HG02610 (cell line): ENCODE data around the gene ABTB2.
A peak's percentile ranks its signal among the peaks of the same experiment; 100 is the strongest.

Experiments used
- ATAC-seq: cut with Tn5 transposase; IDR thresholded peaks from one replicate; pipeline ENCODE4 v1.9.1; 2021; ENCODE audit warnings: mild to moderate bottlenecking, moderate library complexity; ENCODE audit not compliant: unreplicated experiment

ABTB2 gene

GRCh38 chr11:34317666-34318065 is 40.1 kb downstream of the ABTB2 start:
- no peak for ATAC-seq

DNA sequence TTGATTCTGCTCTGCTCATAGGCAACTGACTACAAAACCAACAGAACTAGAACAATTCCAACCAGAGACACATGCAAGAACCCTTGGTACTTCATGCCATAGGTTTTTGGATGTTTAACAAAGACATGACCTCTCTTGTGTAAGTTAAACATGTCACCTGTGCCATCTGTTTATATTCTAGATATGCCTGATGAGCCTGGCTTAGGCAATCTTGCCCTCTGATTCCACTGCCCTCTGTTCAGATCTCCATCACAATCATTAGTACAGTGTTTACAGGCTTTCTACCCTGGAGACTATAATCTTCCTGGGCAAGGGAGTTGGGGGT is 40.8 kb downstream of the ABTB2 start:
- no peak for ATAC-seq

GRCh38 chr11:34316347-34317035 is 41.3 kb downstream of the ABTB2 start:
- ATAC-seq, result peak; percentile 41

DNA sequence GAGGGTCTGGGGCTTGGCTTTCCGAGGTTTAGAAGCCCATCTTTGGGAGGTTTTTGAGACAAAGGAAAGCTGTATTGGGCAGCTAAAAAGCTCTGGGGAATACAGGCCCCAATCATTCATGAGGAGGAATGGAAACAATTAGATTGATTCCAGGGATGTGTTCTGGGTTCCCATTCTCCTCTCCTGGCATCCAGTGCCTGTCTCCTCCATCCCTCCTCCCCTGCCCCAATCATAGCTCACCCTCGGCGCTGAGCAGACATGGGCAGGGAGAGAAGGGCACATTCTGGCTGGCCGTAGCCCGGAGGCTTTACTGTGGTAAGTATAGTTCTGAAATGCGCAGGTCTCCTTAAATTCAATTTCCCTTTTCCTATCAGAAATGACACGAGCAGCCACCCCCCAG is 42.4 kb downstream of the ABTB2 start:
- ATAC-seq, result no peak

GRCh38 chr11:34314936-34315335 is 42.9 kb downstream of the ABTB2 start:
- ATAC-seq, result no peak

DNA sequence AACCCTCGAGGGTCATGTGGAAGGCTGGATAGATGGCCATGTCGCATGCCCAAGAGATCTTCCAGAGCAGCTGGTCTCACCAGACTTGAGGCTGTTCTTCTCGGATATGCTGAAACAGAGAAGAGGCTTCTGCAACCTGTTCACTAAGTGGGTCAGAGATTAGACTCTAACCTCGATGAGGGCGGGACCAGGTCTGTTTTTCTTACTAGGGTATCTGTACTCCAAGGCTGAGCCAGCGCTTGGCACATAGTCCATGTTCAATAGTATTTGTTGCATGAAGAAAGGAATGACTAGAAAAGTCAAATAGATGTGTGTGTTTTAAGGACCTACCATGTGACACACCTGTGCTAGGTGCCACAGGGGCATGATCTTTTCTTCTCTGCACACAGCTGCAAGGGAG is 43.6 kb downstream of the ABTB2 start:
- ATAC-seq, result no peak

DNA sequence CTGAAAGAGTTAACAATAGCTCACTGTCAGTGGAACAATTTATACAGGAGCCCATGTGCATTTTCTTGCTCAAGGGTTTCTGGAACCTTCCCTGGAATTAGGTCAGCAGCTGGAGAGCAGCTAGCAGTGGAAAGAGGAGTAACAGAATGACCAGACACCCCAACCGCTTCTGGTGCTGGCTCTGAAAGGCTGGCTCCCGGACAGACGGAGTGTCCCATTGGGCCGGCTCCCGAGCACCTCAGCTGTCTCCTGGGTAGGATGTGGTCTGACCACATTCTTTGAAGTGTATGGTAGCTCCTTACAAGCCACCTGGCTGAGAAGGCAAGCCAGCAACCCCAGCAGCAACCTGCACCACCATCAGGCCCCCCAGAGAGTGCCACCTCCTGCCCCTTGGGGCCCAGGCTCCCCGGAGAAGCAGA is 44.7 kb downstream of the ABTB2 start:
- ATAC-seq, result peak; percentile 89

- ATAC-seq, result no peak
Measured at GRCh38 chr11:34311126-34311525, 46.7 kb downstream of the ABTB2 start.

DNA sequence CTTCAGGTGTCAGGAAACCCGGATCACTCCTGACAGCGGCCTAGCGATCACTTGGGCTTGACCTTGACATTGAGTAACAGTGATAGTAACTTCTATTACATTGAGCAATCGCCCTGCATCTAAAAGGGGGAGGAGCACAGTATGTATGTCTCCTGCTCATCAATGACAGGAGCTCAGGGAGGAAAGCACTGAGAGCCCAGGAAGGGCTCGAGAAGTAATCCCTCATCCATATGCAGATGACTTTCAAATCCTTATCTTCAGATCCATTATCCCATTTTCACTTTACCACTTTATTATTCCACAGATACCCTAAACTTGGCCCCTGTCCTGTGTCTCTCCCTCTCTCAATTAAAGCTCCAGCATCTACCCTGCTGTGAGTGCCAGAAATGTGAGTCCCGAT is 47.8 kb downstream of the ABTB2 start:
- ATAC-seq, result no peak

GRCh38 chr11:34308913-34309585 is 48.8 kb downstream of the ABTB2 start:
- no peak for ATAC-seq

- ATAC-seq, result no peak
Measured at GRCh38 chr11:34308049-34308912, 49.5 kb downstream of the ABTB2 start.

DNA sequence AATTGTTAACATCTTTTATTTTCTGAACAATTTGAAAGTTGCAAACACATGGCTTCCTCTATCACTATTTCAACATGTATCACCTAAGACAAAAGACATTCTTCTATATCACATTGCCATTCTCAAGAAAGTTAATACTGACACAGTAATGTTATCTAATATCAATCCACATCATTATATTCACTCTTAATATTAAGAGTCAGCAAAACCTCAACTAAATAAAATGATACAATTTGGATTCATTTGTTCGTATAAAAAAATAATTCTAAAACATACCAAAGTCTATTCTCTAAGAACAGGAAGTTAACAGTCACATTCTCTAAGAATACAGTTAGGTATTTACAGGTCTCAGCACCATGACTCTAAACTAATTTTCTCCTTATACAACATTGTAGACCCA is 52.0 kb downstream of the ABTB2 start:
- ATAC-seq, result no peak

DNA sequence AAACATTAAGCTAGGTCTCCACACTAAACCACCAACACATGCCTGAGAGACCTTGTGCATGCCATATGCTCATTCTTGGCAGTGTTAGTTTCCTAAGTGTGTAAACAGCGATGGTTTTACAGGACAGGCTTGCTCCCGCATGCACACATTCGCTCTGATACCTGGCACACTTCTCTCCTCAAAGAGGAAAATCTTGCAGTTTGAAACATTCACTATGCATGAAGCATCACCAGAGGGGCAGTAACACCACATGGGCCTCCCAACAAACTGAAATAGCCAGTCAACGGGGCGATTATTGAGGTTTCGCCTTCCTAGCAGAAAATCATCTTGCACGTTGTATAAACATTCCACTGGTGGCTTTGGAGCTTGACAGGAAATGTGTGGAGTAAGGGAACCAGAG is 52.6 kb downstream of the ABTB2 start:
- ATAC-seq, result no peak

- ATAC-seq, result no peak
Measured at GRCh38 chr11:34303028-34303570, 54.7 kb downstream of the ABTB2 start.

GRCh38 chr11:34302046-34302921 is 55.5 kb downstream of the ABTB2 start:
- peak; percentile 91 for ATAC-seq

DNA sequence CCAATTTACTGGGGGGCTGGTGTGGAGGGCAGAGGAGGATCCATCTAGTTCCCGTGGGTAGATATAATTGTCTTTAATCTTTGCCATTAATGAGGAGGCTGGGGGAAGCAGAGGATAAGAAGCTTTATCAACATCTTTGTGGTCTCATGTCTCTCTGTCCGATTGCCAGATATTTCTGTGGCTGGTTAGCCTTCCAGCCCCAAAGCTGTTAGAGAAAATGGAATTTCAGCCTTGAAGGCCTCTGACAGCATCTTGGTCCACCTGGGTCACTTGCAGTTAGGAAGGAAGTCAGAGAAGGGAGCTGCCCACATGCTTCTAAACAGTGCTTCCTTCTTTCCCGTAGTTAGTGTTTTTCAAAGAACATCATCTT is 56.9 kb downstream of the ABTB2 start:
- ATAC-seq, result no peak

DNA sequence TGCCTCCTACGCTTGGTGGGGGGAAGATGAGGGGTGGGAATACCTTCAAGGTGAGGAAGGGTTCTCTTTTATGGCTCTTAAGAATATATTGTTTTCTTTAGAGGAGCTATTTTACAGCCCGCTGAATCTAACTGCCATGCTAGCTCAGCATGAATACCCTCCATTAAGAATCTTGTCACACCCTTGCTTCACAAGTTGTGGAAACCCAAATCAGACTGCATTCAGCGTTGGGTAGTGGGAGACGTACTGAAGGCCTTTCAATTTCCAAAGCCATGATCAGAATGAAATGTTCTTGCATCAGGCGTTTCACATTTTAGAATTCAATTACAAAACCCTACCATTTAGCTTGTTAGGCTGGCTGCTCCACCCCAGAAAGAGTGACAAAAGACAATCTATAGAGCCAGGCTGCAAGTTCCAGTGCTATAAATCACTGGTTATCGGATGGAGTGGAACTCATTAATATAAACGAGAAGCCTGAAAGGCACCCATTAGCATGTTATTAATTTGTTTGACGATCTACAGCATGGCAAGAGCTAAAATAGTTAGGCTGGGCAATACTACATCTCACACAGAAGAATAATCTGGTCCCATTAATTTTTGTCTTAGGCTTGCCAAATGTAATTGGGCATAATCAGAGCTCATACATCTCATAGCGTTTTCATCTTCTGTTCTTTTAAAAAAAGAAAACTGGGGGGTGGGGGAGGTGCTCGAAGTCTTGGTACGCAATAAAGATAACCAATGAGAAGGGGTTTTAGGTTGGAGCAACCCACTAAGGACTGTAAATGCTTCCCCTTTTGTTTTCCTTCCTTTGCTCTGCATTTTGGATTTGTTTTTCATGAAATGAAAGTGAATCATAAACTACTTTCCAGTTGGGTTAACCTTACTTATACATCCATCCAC is 57.5 kb downstream of the ABTB2 start:
- no peak for ATAC-seq

- ATAC-seq, result no peak
Measured at GRCh38 chr11:34299284-34299972, 58.4 kb downstream of the ABTB2 start.

- ATAC-seq, result no peak
Measured at GRCh38 chr11:34298871-34299270, 58.9 kb downstream of the ABTB2 start.
